ENCODE data around the gene TOP1.
A peak's percentile ranks its signal among the peaks of the same experiment; 100 is the strongest.

The TOP1 gene

GRCh38 chr20:41004531-41005360 is 23.9 kb upstream of the TOP1 start:
- DNase-seq (ENCODE audit: low read depth) = no peak

GRCh38 chr20:41005361-41005729 is 23.3 kb upstream of the TOP1 start:
- no peak for DNase-seq (ENCODE audit: low read depth)

- no peak for DNase-seq (ENCODE audit: low read depth)
Measured at GRCh38 chr20:41006126-41006935, 22.3 kb upstream of the TOP1 start.

GRCh38 chr20:41006936-41007474 is 21.6 kb upstream of the TOP1 start:
- no peak for DNase-seq (ENCODE audit: low read depth)

- DNase-seq (ENCODE audit: low read depth) = no peak
Measured at GRCh38 chr20:41007481-41007880, 21.1 kb upstream of the TOP1 start.

- no peak for DNase-seq (ENCODE audit: low read depth)
Measured at GRCh38 chr20:41009946-41010345, 18.7 kb upstream of the TOP1 start.

- no peak for DNase-seq (ENCODE audit: low read depth)
Measured at GRCh38 chr20:41011551-41012067, 17.0 kb upstream of the TOP1 start.

GRCh38 chr20:41014561-41015088 is 14.0 kb upstream of the TOP1 start:
- no peak for DNase-seq (ENCODE audit: low read depth)

- no peak for DNase-seq (ENCODE audit: low read depth)
Measured at GRCh38 chr20:41017448-41018042, 11.1 kb upstream of the TOP1 start.

GRCh38 chr20:41018153-41018552 is 10.5 kb upstream of the TOP1 start:
- DNase-seq (ENCODE audit: low read depth) = no peak

GRCh38 chr20:41023549-41023948 is 5.1 kb upstream of the TOP1 start:
- no peak for DNase-seq (ENCODE audit: low read depth)

GRCh38 chr20:41027366-41027765 is 1.3 kb upstream of the TOP1 start:
- no peak for DNase-seq (ENCODE audit: low read depth)

GRCh38 chr20:41027872-41028358 is 707 bp upstream of the TOP1 start:
- no peak for DNase-seq (ENCODE audit: low read depth)

- DNase-seq (ENCODE audit: low read depth) = peak; percentile 5
Measured at GRCh38 chr20:41029150-41029901, 704 bp downstream of the TOP1 start.

GRCh38 chr20:41030061-41030460 is 1.4 kb downstream of the TOP1 start:
- no peak for DNase-seq (ENCODE audit: low read depth)

GRCh38 chr20:41030531-41031242 is 2.1 kb downstream of the TOP1 start:
- DNase-seq (ENCODE audit: low read depth) = no peak

- DNase-seq (ENCODE audit: low read depth) = no peak
Measured at GRCh38 chr20:41031243-41031619, 2.6 kb downstream of the TOP1 start.

- DNase-seq (ENCODE audit: low read depth) = no peak
Measured at GRCh38 chr20:41032271-41032670, 3.6 kb downstream of the TOP1 start.

GRCh38 chr20:41034239-41034638 is 5.6 kb downstream of the TOP1 start:
- no peak for DNase-seq (ENCODE audit: low read depth)

GRCh38 chr20:41035207-41035606 is 6.6 kb downstream of the TOP1 start:
- no peak for DNase-seq (ENCODE audit: low read depth)

GRCh38 chr20:41037179-41037578 is 8.6 kb downstream of the TOP1 start:
- DNase-seq (ENCODE audit: low read depth) = no peak
